Ishikawa (cell line): ENCODE results near the gene S100A8.

ENCODE experiments used
- CEBPB ChIP-seq: IDR thresholded peaks from 2 replicates; pipeline ENCODE4 v1.6.1; 2012
- CREB1 ChIP-seq: IDR thresholded peaks from 2 replicates; pipeline ENCODE4 v1.6.1; 2012; ENCODE audit warnings: low read depth
- EGR1 ChIP-seq: IDR thresholded peaks from 2 replicates; pipeline ENCODE4 v1.6.1; 2012
- EP300 ChIP-seq: IDR thresholded peaks from 2 replicates; pipeline ENCODE4 v1.6.1; 2012; ENCODE audit warnings: borderline replicate concordance
- FOXM1 ChIP-seq: IDR thresholded peaks from 2 replicates; pipeline ENCODE4 v1.6.1; 2012; ENCODE audit warnings: low read depth, borderline replicate concordance
- MAX ChIP-seq: IDR thresholded peaks from 2 replicates; pipeline ENCODE4 v1.6.1; 2012
- NFIC ChIP-seq: IDR thresholded peaks from 2 replicates; pipeline ENCODE4 v1.6.1; 2012
- RAD21 ChIP-seq: IDR thresholded peaks from 2 replicates; pipeline ENCODE4 v1.6.1; 2012; ENCODE audit warnings: low read depth
- REST ChIP-seq: IDR thresholded peaks from 2 replicates; pipeline ENCODE4 v1.6.1; 2012; ENCODE audit warnings: low read depth, mild to moderate bottlenecking
- TAF1 ChIP-seq: IDR thresholded peaks from 2 replicates; pipeline ENCODE4 v1.6.1; 2012; ENCODE audit warnings: low read depth, mild to moderate bottlenecking
- TCF12 ChIP-seq: IDR thresholded peaks from 2 replicates; pipeline ENCODE4 v1.6.1; 2012; ENCODE audit warnings: low read depth
- TEAD4 ChIP-seq: IDR thresholded peaks from 2 replicates; pipeline ENCODE4 v1.6.1; 2012
- YY1 ChIP-seq: IDR thresholded peaks from 2 replicates; pipeline ENCODE4 v1.6.1; 2012; ENCODE audit warnings: low read depth
- ZBTB7A ChIP-seq: IDR thresholded peaks from 2 replicates; pipeline ENCODE4 v1.6.1; 2012; ENCODE audit warnings: low read depth
- TF ChIP-seq, protein P1 (sequence below): IDR thresholded peaks from 2 replicates; pipeline ENCODE4 v1.6.1; 2012

The S100A8 gene

DNA sequence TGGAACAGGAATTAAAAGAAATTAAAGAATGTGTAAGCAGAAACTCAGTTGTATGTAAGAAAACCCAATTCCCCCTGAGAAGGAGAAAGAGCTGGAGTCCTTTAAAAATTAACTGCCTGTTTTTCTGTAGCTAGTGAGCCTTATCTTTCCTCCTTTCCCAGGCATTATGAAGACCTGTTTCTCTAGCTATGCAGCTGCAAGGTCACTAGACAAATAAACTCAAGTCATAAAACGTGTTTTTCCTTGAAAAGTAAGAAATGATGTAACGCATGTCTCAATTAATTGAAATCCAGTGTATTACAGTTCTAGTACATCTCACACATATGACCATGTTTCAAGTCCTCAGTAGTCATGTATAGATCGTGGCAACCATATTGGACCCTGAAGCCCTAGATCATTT lies 20.7 kb downstream of the S100A8 start:
- no peak for TF ChIP-seq ZBTB7A
- TF ChIP-seq CREB1, result no peak

DNA sequence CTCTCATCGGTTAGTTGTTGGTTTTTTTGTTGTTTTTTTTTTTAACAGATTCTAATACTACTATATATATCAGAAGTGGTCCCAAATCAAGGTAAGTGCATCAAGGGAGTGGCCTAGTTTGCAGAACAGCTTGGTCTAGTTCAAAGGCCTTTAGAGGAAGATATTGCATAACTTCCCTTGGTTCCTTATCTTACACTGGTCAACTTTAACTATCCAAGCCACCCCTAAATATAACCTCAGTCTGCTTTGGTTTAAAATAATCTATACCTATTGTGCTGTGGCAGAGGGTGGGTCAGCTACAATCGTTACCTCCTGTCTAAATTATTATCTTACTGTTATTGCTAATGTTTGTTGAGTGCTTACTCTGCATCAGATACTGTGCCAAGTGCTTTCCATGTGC lies 22.4 kb downstream of the S100A8 start:
- TF ChIP-seq NFIC (no peak), TCF12 (no peak), TEAD4 (no peak), REST (no peak), TAF1 (no peak), YY1 (no peak), ZBTB7A (no peak), CREB1 (no peak), EGR1 (no peak), EP300 (no peak), RAD21 (no peak)
- TF ChIP-seq, protein P1, sequence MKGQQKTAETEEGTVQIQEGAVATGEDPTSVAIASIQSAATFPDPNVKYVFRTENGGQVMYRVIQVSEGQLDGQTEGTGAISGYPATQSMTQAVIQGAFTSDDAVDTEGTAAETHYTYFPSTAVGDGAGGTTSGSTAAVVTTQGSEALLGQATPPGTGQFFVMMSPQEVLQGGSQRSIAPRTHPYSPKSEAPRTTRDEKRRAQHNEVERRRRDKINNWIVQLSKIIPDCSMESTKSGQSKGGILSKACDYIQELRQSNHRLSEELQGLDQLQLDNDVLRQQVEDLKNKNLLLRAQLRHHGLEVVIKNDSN, result no peak

- no peak for TF ChIP-seq CREB1
- TF ChIP-seq EGR1, result no peak
- no peak for TF ChIP-seq TAF1
- no peak for TF ChIP-seq TEAD4
- TF ChIP-seq, protein P1, result no peak
- no peak for TF ChIP-seq FOXM1
- no peak for TF ChIP-seq MAX
- TF ChIP-seq CEBPB, result no peak
- no peak for TF ChIP-seq YY1
- no peak for TF ChIP-seq RAD21
- no peak for TF ChIP-seq REST
- TF ChIP-seq NFIC, result no peak
- no peak for TF ChIP-seq TCF12
- no peak for TF ChIP-seq EP300
- no peak for TF ChIP-seq ZBTB7A
These were observed 23.8 kb downstream of the S100A8 start for GRCh38 chr1:153367090-153367489.

DNA sequence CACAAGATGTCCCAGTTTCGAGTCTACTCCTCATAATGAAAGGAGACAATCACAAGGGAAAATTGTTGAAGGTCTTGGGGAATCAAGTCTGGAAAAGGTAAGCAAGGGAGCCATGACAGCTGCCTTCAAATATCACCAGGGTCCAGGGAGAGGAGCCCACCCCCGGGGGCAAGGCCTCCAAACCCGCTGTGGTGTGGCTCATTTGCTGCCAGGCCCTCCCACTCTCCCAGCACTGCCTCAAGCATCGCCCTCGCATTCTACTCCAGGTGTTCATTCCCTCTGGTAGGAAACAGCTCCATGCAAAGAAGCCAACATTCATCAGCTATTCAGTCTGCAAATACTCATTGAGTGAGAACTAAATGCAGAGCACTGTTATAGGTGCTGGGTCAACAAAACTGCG lies 24.6 kb downstream of the S100A8 start:
- no peak for TF ChIP-seq RAD21
- TF ChIP-seq NFIC, result no peak
- TF ChIP-seq TEAD4, result no peak
- no peak for TF ChIP-seq TAF1
- TF ChIP-seq ZBTB7A, result no peak
- TF ChIP-seq FOXM1, result no peak
- no peak for TF ChIP-seq CREB1
- TF ChIP-seq, protein P1, result no peak
- no peak for TF ChIP-seq REST
- TF ChIP-seq EP300, result no peak
- TF ChIP-seq EGR1, result no peak
- no peak for TF ChIP-seq MAX
- no peak for TF ChIP-seq YY1
- no peak for TF ChIP-seq CEBPB
